Measurements from ENCODE around the gene HGFAC. TPM values are rescaled to one million over a fixed set of nuclear protein-coding genes. Genes with fewer than 3 reads are reported as not detected.

HGFAC gene
- total and polyA plus RNA-seq, 12 donors = 0.12 to 0.84 (median 0.51) TPM; not detected in 5

DNA sequence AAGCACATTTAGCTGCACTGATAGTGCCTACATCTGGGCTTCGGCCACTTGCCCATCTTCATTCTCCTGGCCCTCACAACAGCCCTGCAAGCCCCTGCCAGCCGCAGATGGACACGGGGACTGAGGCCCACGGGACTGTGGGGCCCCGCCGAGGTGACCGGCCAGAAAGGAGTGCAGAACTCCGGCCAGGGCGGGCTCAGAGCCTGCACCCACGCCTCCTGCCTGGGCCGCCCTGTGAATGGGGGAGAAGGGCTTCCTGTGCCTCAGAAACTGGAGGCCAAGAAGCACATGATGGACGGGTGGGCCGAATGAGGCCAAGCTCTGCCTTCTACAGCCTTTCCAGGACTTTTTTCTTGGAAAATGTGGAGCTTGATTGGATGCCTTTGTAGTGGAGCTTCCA lies 35.7 kb upstream of the HGFAC start:
- DNase-seq = peak in 1 of 7 donors; percentile 7
- H3K36me3 ChIP-seq (replicated peaks in 1 of 2) = no peaks in the 10 kb centered on the region
- peaks cover 9 to 16% of the 10 kb centered on the region in 2 donors for H3K4me1 ChIP-seq (replicated peaks in 1 of 2)
- TF ChIP-seq POLR2A (IDR thresholded peaks at IDR 0.05) (no peak), CTCF (IDR thresholded peaks at IDR 0.05) (no peak)
- H3K27ac ChIP-seq = no peak overlapping the region
- WGBS, 4 donors = 93 to 100% (median 97%) methylated on average over 4 to 13 of the region's 13 CpGs
- intact Hi-C loops (cut with DNase I) = no loop called here
- H3K27me3 ChIP-seq = no peaks in the 10 kb centered on the region
- no peaks in the 10 kb centered on the region for H3K9me3 ChIP-seq (replicated peaks in 1 of 3)
- H3K4me3 ChIP-seq = no peak overlapping the region

GRCh38 chr4:3406431-3406830 lies 35.3 kb upstream of the HGFAC start:
- WGBS, 4 donors = 91 to 97% (median 95%) methylated on average over 7 to 9 of the region's 9 CpGs
- H3K36me3 ChIP-seq (replicated peaks in 1 of 2) = no peaks in the 10 kb centered on the region
- no peaks in the 10 kb centered on the region for H3K9me3 ChIP-seq (replicated peaks in 1 of 3)
- no peak overlapping the region for H3K4me3 ChIP-seq
- peak in 1 of 7 donors; percentile 9 for DNase-seq
- no peak for TF ChIP-seq POLR2A (IDR thresholded peaks at IDR 0.05)
- H3K4me1 ChIP-seq (replicated peaks in 1 of 2) = peaks cover 9 to 16% of the 10 kb centered on the region in 2 donors
- no peak overlapping the region for H3K27ac ChIP-seq
- H3K27me3 ChIP-seq = no peaks in the 10 kb centered on the region
- intact Hi-C loops (cut with DNase I) = no loop called here

DNA sequence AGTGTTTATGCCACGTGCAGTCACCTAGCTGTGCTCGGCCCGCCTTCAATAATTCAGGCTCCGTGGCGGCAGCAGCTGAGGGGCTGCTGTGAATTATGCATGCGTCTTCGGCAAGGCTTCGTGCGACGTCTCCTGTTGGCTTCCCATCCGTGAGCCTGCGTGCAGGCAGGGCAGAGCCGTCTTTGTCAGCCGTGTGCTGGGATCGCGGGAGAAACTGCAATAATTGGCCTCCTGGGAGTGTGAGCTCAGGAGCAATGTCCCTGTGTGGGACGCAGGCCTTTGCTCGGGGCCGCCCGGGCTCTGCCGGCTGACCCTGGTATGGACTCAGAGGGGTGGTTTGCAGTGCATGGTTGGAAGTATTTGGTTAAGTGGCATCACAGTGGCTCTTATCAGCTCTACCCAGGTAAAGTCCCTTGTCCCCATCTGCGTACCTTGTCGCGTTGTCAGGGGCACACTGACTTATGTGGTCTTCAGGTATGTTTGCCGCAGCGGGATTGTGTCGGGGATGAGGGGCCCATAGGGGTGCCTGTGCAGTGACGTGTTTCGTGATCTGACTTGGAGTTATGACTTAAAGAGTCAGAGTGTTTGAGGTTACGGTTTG lies 34.5 kb upstream of the HGFAC start:
- Histone ChIP-seq H3K27me3 (no peaks in the 10 kb centered on the region), H3K4me1 (replicated peaks in 1 of 2) (peaks cover 12 to 19% of the 10 kb centered on the region in 2 donors), H3K36me3 (replicated peaks in 1 of 2) (no peaks in the 10 kb centered on the region), H3K4me3 (no peak overlapping the region), H3K9me3 (replicated peaks in 1 of 3) (no peaks in the 10 kb centered on the region), H3K27ac (peak overlapping the region in 3 of 5 donors; percentile 64 to 91 (median 80))
- intact Hi-C loops (cut with DNase I) = no loop called here
- TF ChIP-seq POLR2A (IDR thresholded peaks at IDR 0.05) = no peak
- no peak for TF ChIP-seq CTCF (IDR thresholded peaks at IDR 0.05)
- peak in 1 of 7 donors; percentile 13 for DNase-seq
- 89 to 92% (median 91%) methylated on average over 18 to 30 of the region's 30 CpGs for WGBS, 4 donors

- Histone ChIP-seq H3K27ac (peak overlapping the region; percentile 18 to 91 (median 64)), H3K27me3 (no peaks in the 10 kb centered on the region)
Measured at GRCh38 chr4:3407930-3408792, 33.6 kb upstream of the HGFAC start.

More at GRCh38 chr4:3407930-3408792, 33.6 kb upstream of the HGFAC start:
- peak; percentile 75 to 95 (median 94) for DNase-seq
- Histone ChIP-seq H3K36me3 (replicated peaks in 1 of 2) (no peaks in the 10 kb centered on the region), H3K4me3 (no peak overlapping the region), H3K4me1 (replicated peaks in 1 of 2) (peaks cover 17 to 23% of the 10 kb centered on the region in 2 donors), H3K9me3 (replicated peaks in 1 of 3) (no peaks in the 10 kb centered on the region)
- WGBS, 4 donors = 58 to 70% (median 64%) methylated on average over 24 to 26 of the region's 26 CpGs
- intact Hi-C loops (cut with DNase I) = no loop called here
- no peak for TF ChIP-seq CTCF (IDR thresholded peaks at IDR 0.05)
- peak in 1 of 2 donors; percentile 74 for TF ChIP-seq POLR2A (IDR thresholded peaks at IDR 0.05)
